Posterior vena cava (tissue), 2 donors: Measurements from ENCODE around the gene KRTAP3-1. TPM values are rescaled to one million over a fixed set of nuclear protein-coding genes. Genes with fewer than 3 reads are reported as not detected.
"Not testable (repeated sequence)": the region's sequence is repeated elsewhere in the genome, so short reads cannot be mapped to it uniquely, and the experiment has no call there.

Experiments used
- DNase-seq: peaks from one replicate; pipeline ENCODE4 v3.0.0-alpha.2; 2020; ENCODE audit warnings: low spot score
- intact Hi-C, 2 donors: fragments of 100-400 bp; cut with DNase I; formaldehyde crosslinking; loops; one replicate each; pipeline versions ENCODE4 v1.14.1 to v1.14.2; 2022 to 2023
- total RNA-seq, 2 donors: library from RNA; stranded (reverse); fragmentation: NEBNext Ultra II Directional; extraction: Animal tissue kit (Norgen Biotek cat#: 25700); gene quantifications; one replicate each; pipeline ENCODE4 v1.2.1, GENCODE V29; 2021
- donor health status: DM: yes; HTN: yes; CAD: no.
- donor health status: DM: yes; HTN: yes; CAD: no.

KRTAP3-1 gene
- total RNA-seq, 2 donors from 2014 or later, result not detected

GRCh38 chr17:41018541-41018940 lies 9.6 kb upstream of the KRTAP3-1 start:
- intact Hi-C loops, result no loop called here
- no peak for DNase-seq

DNA sequence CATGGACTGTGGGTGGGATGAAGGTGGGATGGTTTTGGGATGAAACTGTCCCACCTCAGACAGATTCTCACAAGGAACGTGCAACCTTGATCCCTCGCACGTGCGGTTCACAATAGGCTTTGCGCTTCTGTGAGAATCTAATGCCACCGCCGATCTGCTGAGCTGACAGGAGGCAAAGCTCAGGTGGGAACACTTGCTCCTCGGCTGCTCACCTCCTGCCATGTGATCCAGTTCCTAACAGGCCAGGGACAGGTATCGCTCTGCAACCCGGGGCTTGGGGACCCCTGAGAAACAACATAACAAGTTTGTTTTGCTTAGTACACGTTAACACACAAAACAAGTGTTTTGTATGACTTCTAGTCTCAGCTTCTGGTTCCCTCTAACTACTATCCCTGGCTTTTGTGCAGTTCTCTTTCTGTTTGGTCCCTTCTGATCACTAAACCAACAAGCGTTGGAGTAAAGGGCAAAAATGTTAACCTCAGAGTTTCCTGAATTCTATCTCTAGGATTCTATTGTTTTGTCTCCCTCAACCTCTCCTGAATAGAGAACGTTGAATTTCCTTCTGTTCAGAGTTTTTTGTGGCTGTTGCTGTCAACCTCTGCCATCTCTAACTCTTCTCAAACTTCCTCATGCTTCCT lies 7.8 kb upstream of the KRTAP3-1 start:
- intact Hi-C loops, result no loop called here
- DNase-seq, result no peak

- intact Hi-C loops, result no loop called here
- DNase-seq, result no peak
Measured at GRCh38 chr17:41015454-41015853, 6.5 kb upstream of the KRTAP3-1 start.

GRCh38 chr17:41013606-41014005 lies 4.7 kb upstream of the KRTAP3-1 start:
- intact Hi-C loops, result no loop called here
- no peak for DNase-seq

DNA sequence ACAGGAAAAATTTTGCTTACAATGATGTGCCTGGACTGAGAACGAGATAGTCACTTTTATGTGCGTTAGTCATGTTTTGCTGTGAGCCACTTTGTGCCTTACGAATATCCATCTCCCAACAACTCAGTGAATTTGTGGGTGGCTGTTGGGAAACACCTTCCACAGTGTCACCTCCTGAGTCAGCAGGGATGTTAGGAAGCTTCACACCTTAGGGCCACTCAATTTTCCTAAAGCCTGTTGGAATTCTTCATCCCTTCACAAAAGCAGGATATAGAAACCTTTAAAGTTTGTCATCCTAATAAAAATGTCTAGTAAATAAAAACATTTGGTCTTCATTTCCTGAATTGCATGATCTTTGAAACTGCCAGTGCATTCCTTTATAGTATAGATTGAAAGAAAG lies 4.3 kb upstream of the KRTAP3-1 start:
- intact Hi-C loops, result no loop called here

DNA sequence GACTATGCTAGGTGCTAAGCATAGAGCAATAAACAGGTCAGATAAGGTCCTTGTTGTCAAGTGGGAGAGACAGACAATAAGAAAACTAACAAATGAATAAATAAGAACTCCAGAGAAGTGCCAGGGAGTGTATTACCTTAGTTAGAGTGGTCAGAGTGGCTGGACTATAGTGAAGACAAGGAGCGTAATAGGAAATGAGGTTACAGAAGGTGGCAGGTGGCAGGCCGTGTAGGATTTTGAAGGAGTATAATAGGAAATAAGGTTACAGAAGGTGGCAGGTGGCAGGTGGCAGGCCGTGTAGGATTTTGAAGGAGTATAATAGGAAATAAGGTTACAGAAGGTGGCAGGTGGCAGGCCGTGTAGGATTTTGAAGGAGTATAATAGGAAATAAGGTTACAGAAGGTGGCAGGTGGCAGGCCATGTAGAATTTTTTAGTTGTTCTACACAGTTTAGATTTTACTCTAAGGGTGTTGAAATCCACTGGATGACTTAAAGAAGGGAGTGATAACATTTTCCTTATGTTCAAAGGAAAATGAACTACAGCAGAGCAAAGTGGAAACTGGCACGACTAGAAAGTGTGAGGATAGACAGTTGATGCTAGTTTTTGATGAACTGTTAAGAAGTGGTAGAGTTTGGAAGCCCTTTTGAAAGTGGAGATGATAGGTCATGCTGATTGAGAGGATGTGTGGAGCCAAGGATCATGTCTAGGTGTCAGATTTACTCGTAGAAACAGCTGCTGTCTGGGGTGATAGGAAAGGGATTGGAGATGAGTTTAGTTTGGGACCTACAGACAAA lies 3.6 kb upstream of the KRTAP3-1 start:
- intact Hi-C loops, result no loop called here

More for the DNA sequence above, 4.3 kb upstream of the KRTAP3-1 start:
- no peak for DNase-seq

GRCh38 chr17:41010441-41010840 lies 1.5 kb upstream of the KRTAP3-1 start:
- no peak for DNase-seq
- intact Hi-C loops, result no loop called here

More for the DNA sequence above, 3.6 kb upstream of the KRTAP3-1 start:
- DNase-seq, result no peak

DNA sequence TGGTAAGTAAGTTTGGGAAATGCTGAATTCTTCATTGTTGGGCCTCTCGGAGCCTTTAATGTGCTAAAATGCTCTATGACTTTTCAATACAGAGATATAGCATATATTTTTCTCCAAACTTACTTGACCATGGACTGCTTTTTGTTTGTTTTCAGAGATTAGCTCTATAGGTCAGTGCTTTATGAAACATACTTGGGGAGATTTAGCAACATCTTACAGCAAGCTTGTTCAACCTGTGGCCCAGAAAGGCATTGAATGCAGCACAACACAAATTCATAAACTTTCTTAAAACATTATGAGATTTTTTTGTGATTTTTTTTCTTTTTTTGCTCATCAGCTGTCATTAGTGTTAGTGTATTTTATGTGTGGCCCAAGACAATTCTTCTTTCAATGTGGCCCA lies 1.0 kb upstream of the KRTAP3-1 start:
- intact Hi-C loops, result no loop called here

DNA sequence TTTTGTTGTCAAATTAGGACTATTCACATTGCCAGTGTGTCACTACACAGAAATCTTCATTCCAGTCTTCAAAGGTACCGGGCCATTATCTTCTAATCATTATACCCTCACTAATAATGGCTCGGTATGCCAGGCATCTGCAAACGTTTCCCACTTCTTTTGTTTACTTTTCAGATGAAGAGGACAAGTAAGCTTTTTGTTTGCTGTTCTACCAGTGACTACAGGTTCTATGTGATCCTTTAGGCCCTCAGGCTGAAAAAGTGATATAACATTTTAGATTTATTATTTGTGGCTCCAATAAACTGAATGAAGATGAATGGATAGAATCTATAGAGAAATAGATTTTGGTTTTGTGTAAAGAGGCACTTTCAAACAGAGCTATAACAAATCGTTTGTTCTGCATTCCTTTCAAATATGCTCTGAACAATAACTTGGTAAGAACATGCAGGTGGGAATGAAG lies 403 bp upstream of the KRTAP3-1 start:
- no peak for DNase-seq
- intact Hi-C loops, result no loop called here

More for the DNA sequence above, 1.0 kb upstream of the KRTAP3-1 start:
- no peak for DNase-seq

- intact Hi-C loops, result no loop called here
- no peak for DNase-seq
Measured at GRCh38 chr17:41004397-41004796, 4.5 kb downstream of the KRTAP3-1 start.

DNA sequence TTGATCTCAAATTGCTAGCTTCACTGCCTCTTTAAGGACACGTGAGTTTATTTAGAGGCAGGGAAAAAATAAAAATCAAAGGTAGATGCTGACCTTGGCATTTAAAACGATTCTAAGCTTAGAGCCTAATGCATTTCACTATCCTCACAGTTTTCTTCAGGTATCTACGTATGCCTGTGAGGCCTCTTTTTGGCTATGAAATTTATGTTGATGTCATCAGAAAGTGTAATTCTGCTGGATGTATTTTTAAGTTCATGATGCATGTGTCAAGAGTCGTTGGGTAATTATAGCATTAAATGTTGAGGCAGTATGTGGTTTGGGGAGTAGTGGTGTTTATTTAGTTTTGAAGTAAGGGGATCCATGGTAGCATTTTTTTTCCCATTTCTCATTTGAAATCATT lies 5.0 kb downstream of the KRTAP3-1 start:
- no peak for DNase-seq
- intact Hi-C loops, result no loop called here

GRCh38 chr17:41002814-41003213 lies 6.1 kb downstream of the KRTAP3-1 start:
- no peak for DNase-seq
- intact Hi-C loops, result no loop called here

DNA sequence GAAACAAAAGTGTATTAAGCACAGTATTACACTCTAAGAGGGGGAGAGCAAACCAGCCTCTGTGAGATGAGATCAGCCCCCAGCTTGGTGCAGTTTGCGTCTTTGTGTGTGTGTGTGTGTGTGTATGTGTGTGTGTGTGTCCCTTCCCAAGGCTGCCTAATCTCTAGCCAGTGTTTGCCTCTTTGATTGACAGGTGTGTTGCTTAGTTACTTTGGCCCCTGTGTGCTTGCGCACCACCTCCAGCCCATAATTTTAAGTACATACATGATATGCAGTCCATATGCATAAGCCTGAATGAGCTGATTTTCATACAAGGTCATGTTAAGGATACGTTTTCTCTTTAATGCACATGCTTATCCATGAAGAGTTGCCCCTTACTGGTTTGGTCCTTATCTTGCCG lies 7.1 kb downstream of the KRTAP3-1 start:
- intact Hi-C loops, result no loop called here
- DNase-seq, result no peak

GRCh38 chr17:40999563-40999962 lies 9.4 kb downstream of the KRTAP3-1 start, which contains the start of gene KRTAP3-2:
Gene KRTAP3-2 (minus strand): TSS chr17:40999906. CDS start chr17:40999853, 53 bp downstream.
- intact Hi-C loops, result not testable (repeated sequence)

DNA sequence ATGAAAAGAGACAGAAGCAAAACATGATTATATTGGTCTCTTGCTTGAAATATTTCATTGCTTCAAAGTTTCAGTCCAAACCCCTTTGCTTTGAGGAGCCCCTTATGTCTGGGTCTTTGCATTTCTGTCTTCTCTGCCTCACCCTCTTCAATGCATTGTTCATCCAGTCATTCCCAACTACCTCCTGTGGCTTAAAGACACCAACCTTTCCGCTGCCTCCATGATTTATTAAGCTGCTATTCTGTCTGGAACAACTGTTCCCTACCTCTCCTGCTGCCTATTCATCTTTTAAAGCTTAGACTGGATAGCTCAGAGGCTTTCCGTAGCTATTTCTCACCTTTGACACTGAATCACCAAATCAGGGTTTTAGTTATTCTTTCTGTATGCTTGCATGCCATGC lies 11.6 kb downstream of the KRTAP3-1 start:
- DNase-seq, result no peak
- intact Hi-C loops, result no loop called here

More at GRCh38 chr17:40999563-40999962, 9.4 kb downstream of the KRTAP3-1 start, which contains the start of gene KRTAP3-2:
- DNase-seq, result not testable (repeated sequence)

DNA sequence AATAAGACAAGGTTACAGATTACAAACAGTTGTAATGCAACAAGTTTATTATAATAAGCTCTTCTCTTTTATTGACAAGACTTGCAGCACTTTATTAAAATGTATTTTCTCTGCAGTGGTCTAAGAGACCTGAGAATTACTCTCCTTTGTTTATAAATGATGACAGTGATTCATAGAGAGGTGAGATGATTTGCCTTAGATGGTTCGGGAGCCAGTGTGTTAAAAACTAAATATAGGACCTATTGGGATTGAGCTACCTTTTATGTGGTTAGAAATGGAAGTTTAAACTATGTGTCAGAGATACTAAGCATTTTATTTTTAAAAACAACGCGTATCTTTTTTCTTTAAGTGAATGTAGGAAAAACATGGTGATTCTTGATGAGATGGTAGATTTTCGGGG lies 12.1 kb downstream of the KRTAP3-1 start:
- no peak for DNase-seq
- intact Hi-C loops, result no loop called here

DNA sequence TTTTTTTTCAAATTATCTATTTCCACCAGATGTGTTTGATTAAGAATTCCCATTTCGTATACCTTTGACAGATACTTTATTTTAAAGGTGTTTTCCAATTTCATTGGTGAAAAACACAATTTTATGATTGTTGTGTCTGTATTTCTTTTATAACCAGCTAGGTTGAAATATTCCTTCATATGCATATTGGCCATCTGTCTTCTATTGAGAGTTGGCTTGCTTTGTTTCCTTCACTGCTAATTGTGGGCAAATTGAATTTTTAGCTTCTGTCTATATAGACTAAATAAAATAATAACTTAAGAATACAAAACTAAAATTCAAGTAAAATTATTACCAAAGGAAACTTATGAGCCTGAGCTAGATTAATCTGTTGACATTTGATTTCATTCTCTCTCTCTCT lies 13.8 kb downstream of the KRTAP3-1 start:
- DNase-seq, result no peak
- intact Hi-C loops, result no loop called here

DNA sequence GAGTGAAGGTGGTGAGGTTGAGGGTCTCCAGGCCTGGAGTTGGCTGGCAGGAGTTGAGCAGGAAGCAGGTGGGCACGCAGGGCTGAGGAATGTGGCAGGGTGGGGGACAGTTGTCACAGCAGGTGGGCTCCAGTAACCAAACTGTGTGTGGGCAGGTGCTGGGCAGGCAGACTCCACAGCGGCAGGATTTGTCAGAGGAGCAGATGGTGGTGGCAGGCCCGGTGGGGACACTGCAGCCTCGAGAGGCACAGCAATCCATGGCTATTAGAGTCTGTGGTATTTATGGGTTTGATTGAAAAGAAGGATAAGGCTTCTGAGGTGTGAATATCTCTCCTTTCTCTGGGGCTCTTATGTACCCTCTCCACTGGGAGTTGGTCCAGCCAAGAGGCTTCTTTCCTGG lies 15.1 kb downstream of the KRTAP3-1 start, which contains the start of gene KRTAP3-3:
TSS of gene KRTAP3-3 (minus strand) at position 326 of the 400 bp plus-strand sequence. CDS start at position 259, 67 bp downstream.
- intact Hi-C loops, result no loop called here
- no peak for DNase-seq

GRCh38 chr17:40993084-40993483 lies 15.8 kb downstream of the KRTAP3-1 start:
- no peak for DNase-seq
- intact Hi-C loops, result no loop called here

- intact Hi-C loops, result no loop called here
- DNase-seq, result no peak
Measured at GRCh38 chr17:40992666-40993065, 16.3 kb downstream of the KRTAP3-1 start.
